ENCODE results near the gene CEP70. TPM values are rescaled to one million over a fixed set of nuclear protein-coding genes. Genes with fewer than 3 reads are reported as not detected.

Gene CEP70
- total and polyA plus RNA-seq, 4 donors: 6.9 to 26.5 (median 9.1) TPM

- TF ChIP-seq CTCF (IDR thresholded peaks at IDR 0.05; ENCODE audit: low read depth, low read length, missing input control): no peak
Measured at GRCh38 chr3:138460536-138461205, 133.4 kb downstream of the CEP70 start (continued).

DNA sequence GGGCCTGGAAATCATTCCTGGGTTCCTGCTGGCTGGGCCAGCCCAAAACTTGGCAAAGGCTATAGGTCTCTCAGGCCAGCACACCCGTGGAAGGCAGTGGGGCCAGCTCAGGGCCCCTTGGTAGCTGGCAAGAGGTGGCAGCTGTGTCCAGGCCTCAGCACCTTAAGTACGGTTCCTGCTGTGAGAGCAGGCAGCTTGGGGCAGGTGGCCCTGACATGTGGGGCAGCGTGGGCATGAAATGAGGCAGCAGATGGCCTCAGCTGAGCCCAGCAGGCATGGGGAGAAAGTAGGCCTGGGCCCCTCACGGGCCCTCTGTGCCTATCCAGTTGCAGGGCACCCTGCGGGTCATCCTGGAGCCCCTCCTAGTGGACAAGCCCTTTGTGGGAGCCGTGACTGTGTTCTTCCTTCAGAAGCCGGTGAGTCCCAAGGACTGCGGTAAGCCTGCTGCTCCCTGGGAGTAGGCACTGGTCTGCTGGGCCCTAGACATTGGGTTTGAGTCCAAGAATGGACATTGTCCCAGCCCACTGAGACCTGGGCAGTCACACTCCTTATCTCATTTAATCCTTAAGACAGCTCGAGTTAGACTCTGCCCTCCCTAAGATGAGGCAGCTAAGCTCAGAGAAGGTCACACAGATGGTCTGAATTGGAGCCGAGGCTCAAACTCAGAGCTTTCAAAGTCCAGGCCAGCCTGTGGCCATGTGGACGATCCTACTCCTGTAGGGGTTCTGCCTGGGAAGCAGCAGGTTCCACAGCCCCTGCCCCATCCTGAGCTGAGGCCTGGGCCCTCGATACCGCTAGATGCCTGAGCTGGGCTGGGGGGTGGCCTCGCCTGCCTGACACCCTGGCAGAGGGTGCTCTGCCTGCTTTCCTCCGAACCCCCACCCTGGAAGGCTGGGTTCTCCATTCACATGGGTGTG, 134.2 kb downstream of the CEP70 start:
- WGBS: 92% methylated on average over 15 of the region's 15 CpGs
- Histone ChIP-seq H3K9ac (ENCODE audit: low read depth in 1 of 2, low read length in 2 of 2) (no peak overlapping the region), H3K4me1 (ENCODE audit: control insufficient read depth in 4 of 4, insufficient read depth in 4 of 4, low read length in 3 of 4) (no peaks in the 10 kb centered on the region), H3K9me3 (ENCODE audit: control insufficient read depth in 4 of 4, low read length in 3 of 4) (no peaks in the 10 kb centered on the region), H3K27ac (ENCODE audit: low read depth in 1 of 2, low read length in 2 of 2) (no peak overlapping the region), H3K27me3 (ENCODE audit: control insufficient read depth in 4 of 4, insufficient read depth in 4 of 4, low read length in 3 of 4) (peaks cover 0 to 2% (median 0%) of the 10 kb centered on the region in 4 donors), H3K36me3 (ENCODE audit: control insufficient read depth in 4 of 4, insufficient read depth in 3 of 4, low read depth in 1 of 4, low read length in 3 of 4) (no peaks in the 10 kb centered on the region), H3K4me3 (ENCODE audit: low read depth in 1 of 3, low read length in 3 of 3) (no peak overlapping the region)
- peak; percentile 27 for DNase-seq (ENCODE audit: low spot score)
- TF ChIP-seq, protein P1, sequence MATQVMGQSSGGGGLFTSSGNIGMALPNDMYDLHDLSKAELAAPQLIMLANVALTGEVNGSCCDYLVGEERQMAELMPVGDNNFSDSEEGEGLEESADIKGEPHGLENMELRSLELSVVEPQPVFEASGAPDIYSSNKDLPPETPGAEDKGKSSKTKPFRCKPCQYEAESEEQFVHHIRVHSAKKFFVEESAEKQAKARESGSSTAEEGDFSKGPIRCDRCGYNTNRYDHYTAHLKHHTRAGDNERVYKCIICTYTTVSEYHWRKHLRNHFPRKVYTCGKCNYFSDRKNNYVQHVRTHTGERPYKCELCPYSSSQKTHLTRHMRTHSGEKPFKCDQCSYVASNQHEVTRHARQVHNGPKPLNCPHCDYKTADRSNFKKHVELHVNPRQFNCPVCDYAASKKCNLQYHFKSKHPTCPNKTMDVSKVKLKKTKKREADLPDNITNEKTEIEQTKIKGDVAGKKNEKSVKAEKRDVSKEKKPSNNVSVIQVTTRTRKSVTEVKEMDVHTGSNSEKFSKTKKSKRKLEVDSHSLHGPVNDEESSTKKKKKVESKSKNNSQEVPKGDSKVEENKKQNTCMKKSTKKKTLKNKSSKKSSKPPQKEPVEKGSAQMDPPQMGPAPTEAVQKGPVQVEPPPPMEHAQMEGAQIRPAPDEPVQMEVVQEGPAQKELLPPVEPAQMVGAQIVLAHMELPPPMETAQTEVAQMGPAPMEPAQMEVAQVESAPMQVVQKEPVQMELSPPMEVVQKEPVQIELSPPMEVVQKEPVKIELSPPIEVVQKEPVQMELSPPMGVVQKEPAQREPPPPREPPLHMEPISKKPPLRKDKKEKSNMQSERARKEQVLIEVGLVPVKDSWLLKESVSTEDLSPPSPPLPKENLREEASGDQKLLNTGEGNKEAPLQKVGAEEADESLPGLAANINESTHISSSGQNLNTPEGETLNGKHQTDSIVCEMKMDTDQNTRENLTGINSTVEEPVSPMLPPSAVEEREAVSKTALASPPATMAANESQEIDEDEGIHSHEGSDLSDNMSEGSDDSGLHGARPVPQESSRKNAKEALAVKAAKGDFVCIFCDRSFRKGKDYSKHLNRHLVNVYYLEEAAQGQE (IDR thresholded peaks at IDR 0.05): no peak
- TF ChIP-seq ZBTB33 (IDR thresholded peaks at IDR 0.05) (no peak), RAD21 (IDR thresholded peaks at IDR 0.05) (no peak), GABPA (IDR thresholded peaks at IDR 0.05 in 1 of 2, conservative IDR thresholded peaks at IDR 0.05 in 1 of 2) (no peak), RXRA (IDR thresholded peaks at IDR 0.05) (no peak), FOXA2 (IDR thresholded peaks at IDR 0.05) (no peak), TAF1 (conservative IDR thresholded peaks at IDR 0.05) (no peak), YY1 (IDR thresholded peaks at IDR 0.05) (no peak), SP1 (IDR thresholded peaks at IDR 0.05) (no peak), HNF4G (IDR thresholded peaks at IDR 0.05) (no peak), HNF4A (conservative IDR thresholded peaks at IDR 0.05) (no peak), FOXA1 (IDR thresholded peaks at IDR 0.05) (no peak), CTCF (IDR thresholded peaks at IDR 0.05; ENCODE audit: low read depth, low read length, missing input control) (no peak), JUND (IDR thresholded peaks at IDR 0.05) (no peak), EGR1 (IDR thresholded peaks at IDR 0.05; ENCODE audit: low read depth in 2 of 2) (no peak), NR2F2 (IDR thresholded peaks at IDR 0.05) (no peak)
- TF ChIP-seq, protein P2, sequence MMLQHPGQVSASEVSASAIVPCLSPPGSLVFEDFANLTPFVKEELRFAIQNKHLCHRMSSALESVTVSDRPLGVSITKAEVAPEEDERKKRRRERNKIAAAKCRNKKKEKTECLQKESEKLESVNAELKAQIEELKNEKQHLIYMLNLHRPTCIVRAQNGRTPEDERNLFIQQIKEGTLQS (IDR thresholded peaks at IDR 0.05): no peak
- TF ChIP-seq, protein P3, sequence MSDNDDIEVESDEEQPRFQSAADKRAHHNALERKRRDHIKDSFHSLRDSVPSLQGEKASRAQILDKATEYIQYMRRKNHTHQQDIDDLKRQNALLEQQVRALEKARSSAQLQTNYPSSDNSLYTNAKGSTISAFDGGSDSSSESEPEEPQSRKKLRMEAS (IDR thresholded peaks at IDR 0.05): no peak

All from liver (tissue), 9 donors.